ENCODE measurements around the gene MEF2C.
"Not testable (repeated sequence)": the region's sequence is repeated elsewhere in the genome, so short reads cannot be mapped to it uniquely, and the experiment has no call there.

Gene MEF2C

GRCh38 chr5:88860501-88860900 lies 22.5 kb downstream of the MEF2C start:
- DNase-seq, result no peak

GRCh38 chr5:88858392-88858791 lies 24.6 kb downstream of the MEF2C start:
- no peak for DNase-seq

GRCh38 chr5:88856381-88856780 lies 26.6 kb downstream of the MEF2C start:
- not testable (repeated sequence) for DNase-seq

GRCh38 chr5:88854769-88855168 lies 28.2 kb downstream of the MEF2C start:
- no peak for DNase-seq

GRCh38 chr5:88847420-88847819 lies 35.6 kb downstream of the MEF2C start:
- no peak for DNase-seq

- DNase-seq, result no peak
These were observed 36.5 kb downstream of the MEF2C start for GRCh38 chr5:88846434-88846833.

- DNase-seq, result no peak
These were observed 37.8 kb downstream of the MEF2C start for GRCh38 chr5:88845081-88845697.

- no peak for DNase-seq
These were observed 40.2 kb downstream of the MEF2C start for GRCh38 chr5:88842784-88843183.

- no peak for DNase-seq
These were observed 41.8 kb downstream of the MEF2C start for GRCh38 chr5:88841212-88841611.

GRCh38 chr5:88840495-88840894 lies 42.5 kb downstream of the MEF2C start:
- no peak for DNase-seq

GRCh38 chr5:88839238-88839637 lies 43.7 kb downstream of the MEF2C start:
- DNase-seq, result no peak

GRCh38 chr5:88838500-88838899 lies 44.5 kb downstream of the MEF2C start:
- DNase-seq, result no peak

- no peak for DNase-seq
These were observed 45.2 kb downstream of the MEF2C start for GRCh38 chr5:88837817-88838216.

- DNase-seq, result no peak
These were observed 45.8 kb downstream of the MEF2C start for GRCh38 chr5:88837222-88837621.

- DNase-seq, result no peak
These were observed 46.7 kb downstream of the MEF2C start for GRCh38 chr5:88836195-88836838.

GRCh38 chr5:88834499-88834898 lies 48.5 kb downstream of the MEF2C start:
- DNase-seq, result no peak

- DNase-seq, result no peak
These were observed 48.9 kb downstream of the MEF2C start for GRCh38 chr5:88834131-88834462.

- no peak for DNase-seq
These were observed 49.4 kb downstream of the MEF2C start for GRCh38 chr5:88833371-88834130.

GRCh38 chr5:88831816-88832215 lies 51.2 kb downstream of the MEF2C start:
- no peak for DNase-seq

GRCh38 chr5:88830567-88830966 lies 52.4 kb downstream of the MEF2C start:
- no peak for DNase-seq

GRCh38 chr5:88829775-88830174 lies 53.2 kb downstream of the MEF2C start:
- no peak for DNase-seq

- no peak for DNase-seq
These were observed 53.9 kb downstream of the MEF2C start for GRCh38 chr5:88829054-88829453.

GRCh38 chr5:88827997-88828396 lies 55.0 kb downstream of the MEF2C start:
- DNase-seq, result no peak
